Pancreas (tissue), 10 donors: Measurements from ENCODE around the gene TPP1. TPM values are rescaled to one million over a fixed set of nuclear protein-coding genes. Genes with fewer than 3 reads are reported as not detected.

Experiments used
- ATAC-seq, 4 donors: fragments of 200-7000 bp; cut with Tn5 transposase; one replicate each; pipeline versions ENCODE4 v1.8.0 to v1.9.1; 2020; ENCODE audit warnings: mild to moderate bottlenecking in 4 of 4, moderate library complexity in 4 of 4
- DNase-seq, 6 donors: peaks; one replicate each; pipeline ENCODE4 v3.0.0-alpha.2; 2020
- FAIRE-seq: peaks from 2 replicates; lab custom pipeline; 2012; peaks lifted over from hg19 to GRCh38; lab: Jason Lieb, UNC
- H3K27ac ChIP-seq, 4 donors: fragments of 200-600 bp; sonication (generic); 1 replicate in 3 of 4; 2 replicates in 1 of 4; pipeline versions ENCODE4 v1.5.0 to v1.8.0; 2020
- H3K27me3 ChIP-seq, 4 donors: fragments of 200-600 bp; one replicate each; pipeline ENCODE4 v1.8.0; 2021
- H3K36me3 ChIP-seq, 3 donors: fragments of 200-600 bp; sonication (generic) in 1 of 3; one replicate each; pipeline versions ENCODE4 v1.5.0 to v1.8.0; 2020 to 2021
- H3K4me1 ChIP-seq, 3 donors: fragments of 200-600 bp; one replicate each; pipeline ENCODE4 v1.8.0; 2021
- H3K4me3 ChIP-seq, 4 donors: fragments of 200-600 bp; sonication (generic) in 2 of 4; one replicate each; pipeline versions ENCODE4 v1.5.0 to v1.8.0; 2020 to 2021
- H3K9me3 ChIP-seq, 4 donors: fragments of 200-600 bp; one replicate each; pipeline ENCODE4 v1.8.0; 2021
- CTCF ChIP-seq, 4 donors: fragments of 200-600 bp; sonication (generic) in 3 of 4; IDR thresholded peaks; one replicate each; pipeline versions ENCODE4 v1.5.0 to v1.8.0; 2021; ENCODE audit warnings: antibody characterized with exemption in 4 of 4
- WGBS, 2 donors: extraction: QIAGEN DNeasy Blood & Tissue Kit; methylation state at CpG; one replicate each; pipeline ENCODE4 v1.1.7; 2013; 5-methylcytosine and 5-hydroxymethylcytosine counted together
- intact Hi-C, 3 donors: fragments of 100-400 bp; cut with DNase I; formaldehyde crosslinking; loops; one replicate each; pipeline versions ENCODE4 v1.11.1 to v1.14.2; 2022
- polyA plus RNA-seq, 2 donors: library from polyadenylated mRNA; stranded (reverse); fragments of 200-250 nt; gene quantifications; one replicate each; pipeline ENCODE4 v1.2.3, GENCODE V29; 2013
- total RNA-seq, 6 donors: library from RNA; stranded (reverse); fragmentation: NEBNext Ultra II Directional in 4 of 6; extraction: Animal tissue kit (Norgen Biotek cat#: 25700) in 4 of 6; gene quantifications; one replicate each; pipeline versions ENCODE4 v1.2.1 to v1.2.4, GENCODE V29; 2021 to 2023
- donor health status: healthy with polysubstance abuse.
- donor health status: DM: no; HTN: no; CAD: no; lungs with moderate emphysema.
- donor health status: DM: no; HTN: no; CAD: no.
- donor health status: control.
- donor health status: control.
- donor health status: Bipolar disorder and iron deficiency.
- donor health status: DM: yes; HTN: yes; CAD: no.
- donor health status: DM: no; HTN: no; CAD: no.
- donor health status: DM: no; HTN: no; CAD: no.
- donor health status: DM: yes; HTN: yes; CAD: no.

Gene TPP1
- total and polyA plus RNA-seq, 8 donors, result 19.6 to 88.6 (median 24.6) TPM

- DNase-seq (no peak), ATAC-seq (no peak), FAIRE-seq (peak; percentile 20)
- Histone ChIP-seq H3K27me3 (no peaks in the 10 kb centered on the region), H3K36me3 (no peaks in the 10 kb centered on the region), H3K4me3 (no peak overlapping the region), H3K4me1 (no peaks in the 10 kb centered on the region), H3K27ac (no peak overlapping the region), H3K9me3 (no peaks in the 10 kb centered on the region)
- WGBS, 2 donors, result 61 to 64% methylated on average over 3 of the region's 3 CpGs
- TF ChIP-seq CTCF (IDR thresholded peaks at IDR 0.05), result no peak
- intact Hi-C loops, result no loop called here
Observed at GRCh38 chr11:6663794-6664469, 44.7 kb upstream of the TPP1 start.

GRCh38 chr11:6660712-6661111 is 41.5 kb upstream of the TPP1 start:
- WGBS, 2 donors, result 76 to 77% methylated on average over 3 of the region's 3 CpGs
- DNase-seq (no peak), ATAC-seq (no peak), FAIRE-seq (no peak)
- no peak overlapping the region for H3K4me3 ChIP-seq
- no peaks in the 10 kb centered on the region for H3K36me3 ChIP-seq
- H3K27ac ChIP-seq, result no peak overlapping the region
- intact Hi-C loops, result no loop called here
- H3K4me1 ChIP-seq, result no peaks in the 10 kb centered on the region
- no peaks in the 10 kb centered on the region for H3K27me3 ChIP-seq
- no peak for TF ChIP-seq CTCF (IDR thresholded peaks at IDR 0.05)
- H3K9me3 ChIP-seq, result no peaks in the 10 kb centered on the region

GRCh38 chr11:6658647-6659046 is 39.4 kb upstream of the TPP1 start:
- Histone ChIP-seq H3K4me1 (no peaks in the 10 kb centered on the region), H3K27me3 (no peaks in the 10 kb centered on the region), H3K36me3 (no peaks in the 10 kb centered on the region), H3K4me3 (no peak overlapping the region), H3K27ac (no peak overlapping the region), H3K9me3 (no peaks in the 10 kb centered on the region)
- FAIRE-seq (no peak), ATAC-seq (no peak), DNase-seq (no peak)
- TF ChIP-seq CTCF (IDR thresholded peaks at IDR 0.05), result no peak
- intact Hi-C loops, result no loop called here

GRCh38 chr11:6657346-6657745 is 38.1 kb upstream of the TPP1 start:
- Histone ChIP-seq H3K4me1 (no peaks in the 10 kb centered on the region), H3K27ac (no peak overlapping the region), H3K27me3 (no peaks in the 10 kb centered on the region), H3K36me3 (no peaks in the 10 kb centered on the region), H3K9me3 (no peaks in the 10 kb centered on the region), H3K4me3 (no peak overlapping the region)
- FAIRE-seq (no peak), ATAC-seq (no peak), DNase-seq (no peak)
- TF ChIP-seq CTCF (IDR thresholded peaks at IDR 0.05), result no peak
- 81 to 85% methylated on average over 1 of the region's 1 CpG for WGBS, 2 donors
- intact Hi-C loops, result no loop called here

GRCh38 chr11:6656936-6657335 is 37.7 kb upstream of the TPP1 start:
- H3K36me3 ChIP-seq, result no peaks in the 10 kb centered on the region
- FAIRE-seq, result no peak

More at GRCh38 chr11:6656936-6657335, 37.7 kb upstream of the TPP1 start:
- no peak overlapping the region for H3K27ac ChIP-seq
- ATAC-seq, result no peak
- H3K9me3 ChIP-seq, result no peaks in the 10 kb centered on the region
- no peak for TF ChIP-seq CTCF (IDR thresholded peaks at IDR 0.05)
- intact Hi-C loops, result no loop called here
- no peak for DNase-seq
- H3K27me3 ChIP-seq, result no peaks in the 10 kb centered on the region
- no peaks in the 10 kb centered on the region for H3K4me1 ChIP-seq
- WGBS, 2 donors, result 73 to 80% methylated on average over 5 of the region's 5 CpGs
- H3K4me3 ChIP-seq, result no peak overlapping the region
